ENCODE measurements around the gene UBA3. TPM values are rescaled to one million over a fixed set of nuclear protein-coding genes. Genes with fewer than 3 reads are reported as not detected.

The UBA3 gene
- total RNA-seq (63.1 TPM), polyA plus RNA-seq (ENCODE audit: insufficient read depth, low read depth, low replicate concordance) (35.3 TPM)
- long read RNA-seq, donor 1, partial matches to known transcripts: 15 of 24 reads
- long read RNA-seq, donor 1, other reads (novel, unspliced or antisense): 0 of 24 reads
- long read RNA-seq, donor 2, transcript UBA3-202 (18 exons, 2,154 nt): major isoform, 5 of 40 reads
- long read RNA-seq, donor 2, partial matches to known transcripts: 29 of 40 reads
- long read RNA-seq, donor 2, other reads (novel, unspliced or antisense): 0 of 40 reads
- long read RNA-seq, donor 3, transcript UBA3-201 (17 exons, 2,112 nt): major isoform, 6 of 16 reads
- long read RNA-seq, donor 3, transcript UBA3-202 (18 exons, 2,154 nt): major isoform, 6 of 16 reads
- long read RNA-seq, donor 3, partial matches to known transcripts: 0 of 16 reads
- long read RNA-seq, donor 3, other reads (novel, unspliced or antisense): 0 of 16 reads
- long read RNA-seq, donor 4, partial matches to known transcripts: 6 of 14 reads
- long read RNA-seq, donor 4, other reads (novel, unspliced or antisense): 0 of 14 reads
- long read RNA-seq, donor 5, partial matches to known transcripts: 6 of 7 reads
- long read RNA-seq, donor 5, other reads (novel, unspliced or antisense): 0 of 7 reads
- long read RNA-seq, donor 6, transcript UBA3-201 (17 exons, 2,112 nt): major isoform, 17 of 77 reads
- long read RNA-seq, donor 6, transcript UBA3-202 (18 exons, 2,154 nt): minor isoform, 14 of 77 reads
- long read RNA-seq, donor 6, partial matches to known transcripts: 42 of 77 reads
- long read RNA-seq, donor 6, other reads (novel, unspliced or antisense): 0 of 77 reads
- long read RNA-seq, donor 7, transcript UBA3-202 (18 exons, 2,154 nt): major isoform, 20 of 41 reads
- long read RNA-seq, donor 7, transcript UBA3-201 (17 exons, 2,112 nt): minor isoform, 9 of 41 reads
- long read RNA-seq, donor 7, partial matches to known transcripts: 4 of 41 reads
- long read RNA-seq, donor 7, other reads (novel, unspliced or antisense): 7 of 41 reads
- long read RNA-seq, donor 8, transcript UBA3-202 (18 exons, 2,154 nt): major isoform, 5 of 10 reads
- long read RNA-seq, donor 8, partial matches to known transcripts: 0 of 10 reads
- long read RNA-seq, donor 8, other reads (novel, unspliced or antisense): 0 of 10 reads
- long read RNA-seq, donor 9, partial matches to known transcripts: 0 of 1 reads
- long read RNA-seq, donor 9, other reads (novel, unspliced or antisense): 0 of 1 reads
- long read RNA-seq, donor 10, transcript UBA3-202 (18 exons, 2,154 nt): major isoform, 10 of 47 reads
- long read RNA-seq, donor 10, partial matches to known transcripts: 35 of 47 reads
- long read RNA-seq, donor 10, other reads (novel, unspliced or antisense): 0 of 47 reads

- DNase-seq (peak; percentile 93 to 97 (median 95)), FAIRE-seq (peak; percentile 3)
- Histone ChIP-seq H3K4me3 (ENCODE audit: low read length in 3 of 3) (peak within 1 kb of the TSS; percentile 78 to 96 (median 84)), H3K36me3 (ENCODE audit: control insufficient read depth in 2 of 3, insufficient read depth in 3 of 3, low read length in 3 of 3) (no peaks in the 10 kb centered on the region), H3K27me3 (ENCODE audit: control insufficient read depth, insufficient read depth, low read length) (no peaks in the 10 kb centered on the region), H3K9me3 (ENCODE audit: control insufficient read depth in 2 of 3, insufficient read depth in 1 of 3, low read length in 3 of 3) (no peaks in the 10 kb centered on the region), H3K4me1 (ENCODE audit: control insufficient read depth in 2 of 3, insufficient read depth in 2 of 3, low read depth in 1 of 3, low read length in 3 of 3) (peaks cover 0 to 19% (median 0%) of the 10 kb centered on the region in 3 donors), H3K9ac (ENCODE audit: low read length in 3 of 3) (peak within 1 kb of the TSS; percentile 68 to 95 (median 77)), H3K27ac (ENCODE audit: low read depth in 2 of 2, low read length in 2 of 2) (peak within 1 kb of the TSS; percentile 2 to 53)
- TF ChIP-seq CTCF (IDR thresholded peaks at IDR 0.05; ENCODE audit: borderline replicate concordance, extremely low read depth, insufficient read depth): no peak
- intact Hi-C loops (cut with DNase I): no loop called here
Measured at GRCh38 chr3:69080233-69080920, at the start of gene UBA3. Gene UBA3, minus strand, starts transcription at chr3:69080365. Its CDS starts 12 bp downstream, at chr3:69080353.

GRCh38 chr3:69129531-69129930 is 49.4 kb upstream of the UBA3 start:
- FAIRE-seq (no peak), DNase-seq (no peak)
- Histone ChIP-seq H3K36me3 (ENCODE audit: control insufficient read depth in 2 of 3, insufficient read depth in 3 of 3, low read length in 3 of 3) (no peaks in the 10 kb centered on the region), H3K27me3 (ENCODE audit: control insufficient read depth, insufficient read depth, low read length) (no peaks in the 10 kb centered on the region), H3K9ac (ENCODE audit: low read length in 3 of 3) (no peak overlapping the region), H3K4me3 (ENCODE audit: low read length in 3 of 3) (no peak overlapping the region), H3K27ac (ENCODE audit: low read depth in 2 of 2, low read length in 2 of 2) (no peak overlapping the region), H3K9me3 (ENCODE audit: control insufficient read depth in 2 of 3, insufficient read depth in 1 of 3, low read length in 3 of 3) (no peaks in the 10 kb centered on the region), H3K4me1 (ENCODE audit: control insufficient read depth in 2 of 3, insufficient read depth in 2 of 3, low read depth in 1 of 3, low read length in 3 of 3) (no peaks in the 10 kb centered on the region)
- no peak for TF ChIP-seq CTCF (IDR thresholded peaks at IDR 0.05; ENCODE audit: borderline replicate concordance, extremely low read depth, insufficient read depth)
- intact Hi-C loops (cut with DNase I): no loop called here

GRCh38 chr3:69128509-69128908 is 48.3 kb upstream of the UBA3 start:
- H3K9me3 ChIP-seq (ENCODE audit: control insufficient read depth in 2 of 3, insufficient read depth in 1 of 3, low read length in 3 of 3): no peaks in the 10 kb centered on the region
- TF ChIP-seq CTCF (IDR thresholded peaks at IDR 0.05; ENCODE audit: borderline replicate concordance, extremely low read depth, insufficient read depth): no peak
- no peak overlapping the region for H3K27ac ChIP-seq (ENCODE audit: low read depth in 2 of 2, low read length in 2 of 2)
- no peaks in the 10 kb centered on the region for H3K27me3 ChIP-seq (ENCODE audit: control insufficient read depth, insufficient read depth, low read length)
- H3K4me1 ChIP-seq (ENCODE audit: control insufficient read depth in 2 of 3, insufficient read depth in 2 of 3, low read depth in 1 of 3, low read length in 3 of 3): no peaks in the 10 kb centered on the region
- intact Hi-C loops (cut with DNase I): no loop called here
- no peak for FAIRE-seq
- no peak overlapping the region for H3K4me3 ChIP-seq (ENCODE audit: low read length in 3 of 3)
- no peak for DNase-seq
- H3K36me3 ChIP-seq (ENCODE audit: control insufficient read depth in 2 of 3, insufficient read depth in 3 of 3, low read length in 3 of 3): no peaks in the 10 kb centered on the region
- H3K9ac ChIP-seq (ENCODE audit: low read length in 3 of 3): no peak overlapping the region
